Caco-2 (cell line): ENCODE measurements around the gene LAD1. TPM values are rescaled to one million over a fixed set of nuclear protein-coding genes. Genes with fewer than 3 reads are reported as not detected.

Experiments
- BruUV-seq: library from RNA; stranded (reverse); fragments of 400-500 nt; replicated peaks from 2 replicates; lab custom pipeline; 2021; lab: Mats Ljungman, UMichigan
- CTCF ChIA-PET: fragments of 300-600 bp; sonication (Branson Sonifier 250); formaldehyde crosslinking; loops from one replicate; lab custom pipeline; 2022; ENCODE audit warnings: antibody characterized with exemption; lab: Charles Lee
- POLR2A ChIA-PET: fragments of 300-600 bp; sonication (Branson Sonifier 250); formaldehyde crosslinking; loops from one replicate; lab custom pipeline; 2022; ENCODE audit warnings: antibody characterized with exemption; lab: Charles Lee
- DNase-seq, 2 experiments: peaks; one replicate each; pipeline versions ENCODE4 v3.0.0 to v3.0.0-alpha.2; 2020 to 2022
- H3K27me3 ChIP-seq: replicated peaks from 2 replicates; pipeline ENCODE4 v1.6.0; 2011; ENCODE audit warnings: low read length; ENCODE audit not compliant: control insufficient read depth, insufficient read depth
- H3K36me3 ChIP-seq: 2 replicates; pipeline ENCODE4 v1.5.1; 2011; ENCODE audit warnings: low read length; ENCODE audit not compliant: control insufficient read depth, insufficient read depth
- H3K4me1 ChIP-seq: fragments of 250-450 bp; sonication (Bioruptor Pico); 2 replicates; pipeline ENCODE4 v1.5.1; 2020; ENCODE audit warnings: mild to moderate bottlenecking
- H3K4me3 ChIP-seq: 2 replicates; pipeline ENCODE4 v1.5.1; 2011; ENCODE audit warnings: low read depth, mild to moderate bottlenecking, control low read depth, low read length
- H3K9me3 ChIP-seq: fragments of 250-450 bp; sonication (Bioruptor Pico); 2 replicates; pipeline ENCODE4 v1.5.1; 2020; ENCODE audit warnings: mild to moderate bottlenecking, moderate library complexity
- H3K27ac Mint-ChIP-seq: one replicate; pipeline ENCODE4 v1.8.0; 2022; ENCODE audit warnings: mixed read lengths; ENCODE audit not compliant: unreplicated experiment
- H3K27me3 Mint-ChIP-seq: one replicate; pipeline ENCODE4 v1.8.0; 2022; ENCODE audit warnings: mixed read lengths; ENCODE audit not compliant: insufficient read depth, unreplicated experiment
- H3K36me3 Mint-ChIP-seq: one replicate; pipeline ENCODE4 v1.8.0; 2022; ENCODE audit warnings: mild to moderate bottlenecking, mixed read lengths; ENCODE audit not compliant: insufficient read depth, unreplicated experiment
- H3K4me1 Mint-ChIP-seq: one replicate; pipeline ENCODE4 v1.8.0; 2022; ENCODE audit warnings: low read depth, mixed read lengths; ENCODE audit not compliant: unreplicated experiment
- H3K4me3 Mint-ChIP-seq: one replicate; pipeline ENCODE4 v1.8.0; 2022; ENCODE audit warnings: mild to moderate bottlenecking, moderate library complexity, mixed read lengths; ENCODE audit not compliant: unreplicated experiment
- H3K9me3 Mint-ChIP-seq: one replicate; pipeline ENCODE4 v1.8.0; 2022; ENCODE audit warnings: mixed read lengths; ENCODE audit not compliant: unreplicated experiment
- intact Hi-C: fragments of 100-400 bp; cut with micrococcal nuclease; formaldehyde crosslinking; loops from one replicate; pipeline ENCODE4 v1.10.0; 2022; ENCODE audit not compliant: unreplicated experiment
- total RNA-seq: library from RNA; stranded (reverse); gene quantifications from 2 replicates; pipeline ENCODE4 v1.2.3, GENCODE V29; 2022
- TF ChIP-seq, protein P1 (sequence below), 2 experiments: fragments of 200-600 bp in 1 of 2; IDR thresholded peaks; 1 replicate in 1 of 2; 2 replicates in 1 of 2; pipeline versions ENCODE4 v1.5.1 to v1.8.0; 2011 to 2022; ENCODE audit warnings: antibody characterized with exemption in 1 of 2, control low read depth in 1 of 2, inconsistent platforms in 1 of 2, low read depth in 1 of 2, low read length in 1 of 2, mild to moderate bottlenecking in 1 of 2, moderate library complexity in 1 of 2; ENCODE audit not compliant: insufficient read depth in 1 of 2, severe bottlenecking in 1 of 2, unreplicated experiment in 1 of 2

Gene LAD1
- total RNA-seq, 1 experiment from 2014 or later, result 80.5 TPM

DNA sequence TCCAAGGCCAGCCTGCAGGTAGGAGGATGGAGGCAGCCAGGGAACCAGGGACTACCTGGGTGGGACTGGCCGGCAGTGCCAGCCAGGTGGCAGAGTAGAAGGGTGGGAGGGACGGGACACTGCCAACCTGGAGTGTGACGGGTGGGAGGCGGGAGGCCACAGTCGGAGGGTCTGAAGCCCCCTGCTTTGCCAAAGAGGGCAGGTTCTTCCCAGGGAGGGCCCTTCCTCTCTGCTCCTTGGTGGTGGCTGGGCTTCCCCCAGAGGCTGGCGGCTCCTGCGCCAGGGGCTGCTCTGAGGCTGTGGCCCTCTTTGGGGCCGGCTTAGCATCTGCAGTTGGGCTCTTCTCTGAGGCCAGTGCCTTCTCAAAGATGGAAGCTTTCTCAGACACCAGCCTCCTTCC is 12.9 kb downstream of the LAD1 start:
- POLR2A ChIA-PET, result interaction anchor here (1.2 kb wide), 1 partner anchor 14 kb away, joined by 4 read pairs; no protein-coding TSS in a partner anchor
- no peaks in the 10 kb centered on the region for H3K9me3 Mint-ChIP-seq
- no peak for DNase-seq
- CTCF ChIA-PET, result interaction anchor here (0.7 to 2.1 kb wide), 5 partner anchors 10 to 75 kb away, joined by 3 to 12 read pairs (median 6); partner anchors contain the start of gene LAD1
- no peaks in the 10 kb centered on the region for H3K9me3 ChIP-seq
- H3K27me3 Mint-ChIP-seq, result no peaks in the 10 kb centered on the region
- no peaks in the 10 kb centered on the region for H3K27me3 ChIP-seq
- H3K4me3 ChIP-seq, result no peak overlapping the region
- BruUV-seq, result no TSS peak
- TF ChIP-seq, protein P1, sequence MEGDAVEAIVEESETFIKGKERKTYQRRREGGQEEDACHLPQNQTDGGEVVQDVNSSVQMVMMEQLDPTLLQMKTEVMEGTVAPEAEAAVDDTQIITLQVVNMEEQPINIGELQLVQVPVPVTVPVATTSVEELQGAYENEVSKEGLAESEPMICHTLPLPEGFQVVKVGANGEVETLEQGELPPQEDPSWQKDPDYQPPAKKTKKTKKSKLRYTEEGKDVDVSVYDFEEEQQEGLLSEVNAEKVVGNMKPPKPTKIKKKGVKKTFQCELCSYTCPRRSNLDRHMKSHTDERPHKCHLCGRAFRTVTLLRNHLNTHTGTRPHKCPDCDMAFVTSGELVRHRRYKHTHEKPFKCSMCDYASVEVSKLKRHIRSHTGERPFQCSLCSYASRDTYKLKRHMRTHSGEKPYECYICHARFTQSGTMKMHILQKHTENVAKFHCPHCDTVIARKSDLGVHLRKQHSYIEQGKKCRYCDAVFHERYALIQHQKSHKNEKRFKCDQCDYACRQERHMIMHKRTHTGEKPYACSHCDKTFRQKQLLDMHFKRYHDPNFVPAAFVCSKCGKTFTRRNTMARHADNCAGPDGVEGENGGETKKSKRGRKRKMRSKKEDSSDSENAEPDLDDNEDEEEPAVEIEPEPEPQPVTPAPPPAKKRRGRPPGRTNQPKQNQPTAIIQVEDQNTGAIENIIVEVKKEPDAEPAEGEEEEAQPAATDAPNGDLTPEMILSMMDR (IDR thresholded peaks at IDR 0.05; ENCODE audit: insufficient read depth in 1 of 2, low read depth in 1 of 2, low read length in 1 of 2, severe bottlenecking in 1 of 2, unreplicated experiment in 1 of 2), result no peak
- intact Hi-C loops, result no loop called here
- peaks cover 15% of the 10 kb centered on the region for H3K36me3 ChIP-seq
- peaks cover 7% of the 10 kb centered on the region for H3K4me1 Mint-ChIP-seq
- peaks cover 62% of the 10 kb centered on the region for H3K36me3 Mint-ChIP-seq
- no peak overlapping the region for H3K4me3 Mint-ChIP-seq
- H3K4me1 ChIP-seq, result no peaks in the 10 kb centered on the region
- no peak overlapping the region for H3K27ac Mint-ChIP-seq

DNA sequence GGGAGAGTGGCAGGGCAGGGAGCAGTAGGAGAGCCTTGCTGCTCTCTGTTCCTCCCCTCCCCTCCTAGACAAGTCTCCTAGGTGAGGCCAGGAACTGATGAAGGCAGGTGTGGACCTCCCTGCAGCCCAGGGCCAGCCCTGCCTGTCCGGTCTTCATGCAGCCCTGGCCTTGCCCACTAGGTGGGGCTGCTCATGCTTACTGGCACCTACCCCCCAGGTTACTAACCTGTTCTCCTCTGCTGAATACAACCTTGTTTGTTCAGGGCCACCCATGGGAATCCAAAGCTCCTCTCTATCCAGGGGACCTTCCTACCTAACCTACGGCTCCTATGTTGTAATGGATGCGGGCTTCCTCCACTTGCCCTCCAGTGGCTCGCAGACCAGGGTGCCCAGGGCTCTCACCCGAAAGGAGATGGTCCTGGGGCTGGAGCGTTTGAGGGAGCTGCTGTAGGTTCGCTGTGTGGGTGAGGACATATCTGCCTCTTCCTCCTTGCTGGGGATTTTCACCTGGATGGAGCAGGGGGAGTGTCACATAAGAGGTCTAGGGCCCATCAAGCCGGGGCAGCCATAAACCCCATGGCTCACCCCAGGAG is 13.7 kb downstream of the LAD1 start:
- no peaks in the 10 kb centered on the region for H3K9me3 Mint-ChIP-seq
- CTCF ChIA-PET, result interaction anchor here (0.7 to 2.1 kb wide), 10 partner anchors 9 to 76 kb away, joined by 3 to 12 read pairs (median 3); partner anchors contain the start of gene LAD1
- Histone ChIP-seq H3K27me3 (no peaks in the 10 kb centered on the region), H3K36me3 (peaks cover 15% of the 10 kb centered on the region), H3K9me3 (no peaks in the 10 kb centered on the region), H3K4me3 (no peak overlapping the region), H3K4me1 (no peaks in the 10 kb centered on the region)
- intact Hi-C loops, result loop anchor here (1.0 kb wide), 2 partner anchors 14 to 23 kb away; partner anchors contain the start of gene LAD1
- H3K27me3 Mint-ChIP-seq, result no peaks in the 10 kb centered on the region
- no TSS peak for BruUV-seq
- TF ChIP-seq, protein P1 (IDR thresholded peaks at IDR 0.05; ENCODE audit: insufficient read depth in 1 of 2, low read depth in 1 of 2, low read length in 1 of 2, severe bottlenecking in 1 of 2, unreplicated experiment in 1 of 2), result peak; percentile 80 to 97
- peaks cover 7% of the 10 kb centered on the region for H3K4me1 Mint-ChIP-seq
- H3K4me3 Mint-ChIP-seq, result no peak overlapping the region
- POLR2A ChIA-PET, result interaction anchor here (1.2 kb wide), 1 partner anchor 14 kb away, joined by 4 read pairs; no protein-coding TSS in a partner anchor
- H3K27ac Mint-ChIP-seq, result no peak overlapping the region
- H3K36me3 Mint-ChIP-seq, result peaks cover 65% of the 10 kb centered on the region
- peak; percentile 80 to 89 for DNase-seq

DNA sequence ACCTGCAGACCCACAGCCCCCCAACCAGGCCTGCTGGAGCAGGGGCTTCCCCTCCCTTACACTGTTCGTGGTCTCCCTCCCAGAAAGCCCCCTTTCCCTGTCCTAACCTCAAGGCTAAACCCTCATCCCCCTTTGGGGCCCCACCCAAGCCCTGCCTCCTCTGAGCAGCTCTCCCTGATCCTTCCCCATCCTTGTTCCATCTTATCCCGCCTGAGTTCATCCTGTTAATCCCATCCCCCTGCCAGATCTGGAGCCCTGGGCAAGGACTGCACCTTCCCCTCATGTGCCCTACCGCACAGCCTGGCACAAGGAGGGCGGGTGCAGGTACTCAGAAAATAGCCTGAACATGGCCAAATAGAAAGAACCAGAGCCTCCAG is 14.7 kb downstream of the LAD1 start:
- H3K9me3 Mint-ChIP-seq, result no peaks in the 10 kb centered on the region
- POLR2A ChIA-PET, result no interaction called here
- CTCF ChIA-PET, result no interaction called here
- no peak for DNase-seq
- H3K27ac Mint-ChIP-seq, result no peak overlapping the region
- H3K27me3 Mint-ChIP-seq, result no peaks in the 10 kb centered on the region
- no peak overlapping the region for H3K4me3 Mint-ChIP-seq
- Histone ChIP-seq H3K4me1 (no peaks in the 10 kb centered on the region), H3K4me3 (no peak overlapping the region), H3K27me3 (no peaks in the 10 kb centered on the region), H3K36me3 (peaks cover 15% of the 10 kb centered on the region), H3K9me3 (no peaks in the 10 kb centered on the region)
- TF ChIP-seq, protein P1 (IDR thresholded peaks at IDR 0.05; ENCODE audit: insufficient read depth in 1 of 2, low read depth in 1 of 2, low read length in 1 of 2, severe bottlenecking in 1 of 2, unreplicated experiment in 1 of 2), result no peak
- no TSS peak for BruUV-seq
- intact Hi-C loops, result no loop called here
- peaks cover 7% of the 10 kb centered on the region for H3K4me1 Mint-ChIP-seq
- H3K36me3 Mint-ChIP-seq, result peaks cover 62% of the 10 kb centered on the region
